ENCODE results near the gene SAMD13.

The SAMD13 gene

GRCh38 chr1:84363622-84364021 lies 62.1 kb downstream of the SAMD13 start:
- H3K27ac ChIP-seq (ENCODE audit: low read depth, low read length), result no peak overlapping the region
- no peaks in the 10 kb centered on the region for H3K9me3 ChIP-seq (ENCODE audit: insufficient read depth, low read length)
- no peak overlapping the region for H3K4me3 ChIP-seq (ENCODE audit: insufficient read depth, low read length, poor library complexity, severe bottlenecking)
- no peak overlapping the region for H3K4me2 ChIP-seq (ENCODE audit: low read depth, low read length, poor library complexity, severe bottlenecking)
- H3K9me2 ChIP-seq (replicated peaks; ENCODE audit: insufficient read depth, low read length), result no peaks in the 10 kb centered on the region
- no peaks in the 10 kb centered on the region for H3K27me3 ChIP-seq (ENCODE audit: low read length)
- no peaks in the 10 kb centered on the region for H3K79me2 ChIP-seq (ENCODE audit: insufficient read depth, low read length)
- no peaks in the 10 kb centered on the region for H3K36me3 ChIP-seq (ENCODE audit: low read length)
- H4K20me1 ChIP-seq (ENCODE audit: low read depth, low read length), result no peaks in the 10 kb centered on the region
- H3K9ac ChIP-seq (ENCODE audit: low read length), result no peak overlapping the region
- no peak overlapping the region for H2AFZ ChIP-seq (ENCODE audit: low read depth, low read length, severe bottlenecking)
- H3F3A ChIP-seq (ENCODE audit: insufficient read depth), result no peaks in the 10 kb centered on the region
- TF ChIP-seq CTCF (IDR thresholded peaks at IDR 0.05; ENCODE audit: insufficient read depth, low read length, poor library complexity, severe bottlenecking) (no peak), EZH2phosphoT487 (conservative IDR thresholded peaks at IDR 0.05; ENCODE audit: low read length) (no peak)

GRCh38 chr1:84365225-84366221 lies 64.0 kb downstream of the SAMD13 start:
- Histone ChIP-seq H4K20me1 (ENCODE audit: low read depth, low read length) (no peaks in the 10 kb centered on the region), H3K27me3 (ENCODE audit: low read length) (no peaks in the 10 kb centered on the region), H2AFZ (ENCODE audit: low read depth, low read length, severe bottlenecking) (no peak overlapping the region), H3K9me2 (replicated peaks; ENCODE audit: insufficient read depth, low read length) (no peaks in the 10 kb centered on the region), H3K27ac (ENCODE audit: low read depth, low read length) (no peak overlapping the region), H3K9me3 (ENCODE audit: insufficient read depth, low read length) (no peaks in the 10 kb centered on the region), H3F3A (ENCODE audit: insufficient read depth) (no peaks in the 10 kb centered on the region), H3K79me2 (ENCODE audit: insufficient read depth, low read length) (no peaks in the 10 kb centered on the region), H3K4me2 (ENCODE audit: low read depth, low read length, poor library complexity, severe bottlenecking) (no peak overlapping the region), H3K9ac (ENCODE audit: low read length) (no peak overlapping the region), H3K36me3 (ENCODE audit: low read length) (no peaks in the 10 kb centered on the region), H3K4me3 (ENCODE audit: insufficient read depth, low read length, poor library complexity, severe bottlenecking) (no peak overlapping the region)
- TF ChIP-seq EZH2phosphoT487 (conservative IDR thresholded peaks at IDR 0.05; ENCODE audit: low read length), result no peak
- no peak for TF ChIP-seq CTCF (IDR thresholded peaks at IDR 0.05; ENCODE audit: insufficient read depth, low read length, poor library complexity, severe bottlenecking)

- H3K4me3 ChIP-seq (ENCODE audit: insufficient read depth, low read length, poor library complexity, severe bottlenecking), result no peak overlapping the region
- H3K27me3 ChIP-seq (ENCODE audit: low read length), result no peaks in the 10 kb centered on the region
- no peaks in the 10 kb centered on the region for H3K36me3 ChIP-seq (ENCODE audit: low read length)
- no peaks in the 10 kb centered on the region for H3K9me2 ChIP-seq (replicated peaks; ENCODE audit: insufficient read depth, low read length)
- H2AFZ ChIP-seq (ENCODE audit: low read depth, low read length, severe bottlenecking), result no peak overlapping the region
- no peak overlapping the region for H3K9ac ChIP-seq (ENCODE audit: low read length)
- H3K9me3 ChIP-seq (ENCODE audit: insufficient read depth, low read length), result no peaks in the 10 kb centered on the region
- no peak overlapping the region for H3K4me2 ChIP-seq (ENCODE audit: low read depth, low read length, poor library complexity, severe bottlenecking)
- no peaks in the 10 kb centered on the region for H3F3A ChIP-seq (ENCODE audit: insufficient read depth)
- H4K20me1 ChIP-seq (ENCODE audit: low read depth, low read length), result no peaks in the 10 kb centered on the region
- H3K79me2 ChIP-seq (ENCODE audit: insufficient read depth, low read length), result no peaks in the 10 kb centered on the region
- H3K27ac ChIP-seq (ENCODE audit: low read depth, low read length), result no peak overlapping the region
- TF ChIP-seq EZH2phosphoT487 (conservative IDR thresholded peaks at IDR 0.05; ENCODE audit: low read length), result no peak
- TF ChIP-seq CTCF (IDR thresholded peaks at IDR 0.05; ENCODE audit: insufficient read depth, low read length, poor library complexity, severe bottlenecking), result no peak
These were observed 65.3 kb downstream of the SAMD13 start for GRCh38 chr1:84366786-84367185.

Data from SU-DHL-6 (cell line).